H1 (cell line): ENCODE results near the gene GALT. TPM values are rescaled to one million over a fixed set of nuclear protein-coding genes. Genes with fewer than 3 reads are reported as not detected.

Source experiments
- CTCF ChIA-PET: fragments of 300-600 bp; sonication (Branson Sonifier 250); formaldehyde crosslinking; loops from one replicate; lab custom pipeline; 2021; ENCODE audit not compliant: partially characterized antibody; lab: Charles Lee
- POLR2A ChIA-PET: fragments of 300-600 bp; sonication (Branson Sonifier 250); formaldehyde crosslinking; loops from one replicate; lab custom pipeline; 2021; ENCODE audit warnings: inconsistent platforms; ENCODE audit not compliant: partially characterized antibody; lab: Charles Lee
- DNase-seq, 2 experiments: peaks; one replicate each; pipeline versions ENCODE4 v3.0.0 to v3.0.0-alpha.2; 2010 to 2022; ENCODE audit warnings: low spot score in 2 of 2, low read depth in 1 of 2, mixed read lengths in 1 of 2
- FAIRE-seq: peaks from 2 replicates; lab custom pipeline; 2011; peaks lifted over from hg19 to GRCh38; lab: Jason Lieb, UNC
- H2AFZ ChIP-seq: 2 replicates; pipeline ENCODE4 v1.8.1; 2012; ENCODE audit warnings: low read length, inconsistent platforms
- H2AK5ac ChIP-seq: 2 replicates; pipeline ENCODE4 v1.6.1; 2013; ENCODE audit warnings: low read depth, low read length
- H2BK120ac ChIP-seq: replicated peaks from 2 replicates; pipeline ENCODE3; 2013; ENCODE audit warnings: low read depth, low read length, inconsistent platforms
- H2BK12ac ChIP-seq: 2 replicates; pipeline ENCODE4 v1.6.1; 2013; ENCODE audit warnings: low read depth, low read length
- H2BK15ac ChIP-seq: 2 replicates; pipeline ENCODE4 v1.6.1; 2013; ENCODE audit warnings: low read length
- H2BK20ac ChIP-seq: 2 replicates; pipeline ENCODE4 v1.6.1; 2013; ENCODE audit warnings: low read length
- H2BK5ac ChIP-seq: 2 replicates; pipeline ENCODE4 v1.6.1; 2013; ENCODE audit warnings: low read depth, low read length
- H3K14ac ChIP-seq: 2 replicates; pipeline ENCODE4 v1.6.1; 2013; ENCODE audit warnings: inconsistent platforms; ENCODE audit not compliant: insufficient read length
- H3K18ac ChIP-seq: 2 replicates; pipeline ENCODE4 v1.6.1; 2013; ENCODE audit warnings: low read length; ENCODE audit errors: extremely low read depth
- H3K23ac ChIP-seq: 2 replicates; pipeline ENCODE4 v1.6.1; 2013; ENCODE audit warnings: inconsistent platforms; ENCODE audit not compliant: insufficient read length
- H3K23me2 ChIP-seq: 2 replicates; pipeline ENCODE4 v1.6.1; 2013; ENCODE audit warnings: low read depth, low read length
- H3K27ac ChIP-seq: 2 replicates; pipeline ENCODE4 v1.6.1; 2011; ENCODE audit warnings: low read depth, low read length, inconsistent platforms
- H3K27me3 ChIP-seq, 4 experiments: replicated peaks in 1 of 4; 1 replicate in 1 of 4; 2 replicates in 3 of 4; pipeline versions ENCODE4 v1.6.1 to v1.8.1; 2011 to 2013; ENCODE audit warnings: low read length in 3 of 4, mild to moderate bottlenecking in 3 of 4, inconsistent platforms in 2 of 4, mixed read lengths in 2 of 4, moderate library complexity in 1 of 4; ENCODE audit not compliant: control insufficient read depth in 3 of 4, insufficient read depth in 3 of 4; ENCODE audit errors: extremely low read depth in 1 of 4
- H3K36me3 ChIP-seq, 4 experiments: 2 replicates each; pipeline versions ENCODE4 v1.6.1 to v1.8.1; 2011 to 2013; ENCODE audit warnings: mild to moderate bottlenecking in 4 of 4, low read length in 3 of 4, moderate library complexity in 2 of 4, control low read depth in 1 of 4, inconsistent platforms in 1 of 4; ENCODE audit not compliant: insufficient read depth in 4 of 4, control insufficient read depth in 2 of 4
- H3K4ac ChIP-seq: replicated peaks from 2 replicates; pipeline ENCODE3; 2013; ENCODE audit warnings: low read length, low read depth, mixed read lengths, inconsistent platforms; ENCODE audit not compliant: insufficient read length
- H3K4me1 ChIP-seq, 4 experiments: replicated peaks in 1 of 4; 1 replicate in 1 of 4; 2 replicates in 3 of 4; pipeline versions ENCODE4 v1.6.1 to v1.8.1; 2011 to 2013; ENCODE audit warnings: low read length in 3 of 4, inconsistent platforms in 2 of 4, mixed read lengths in 1 of 4; ENCODE audit not compliant: insufficient read depth in 4 of 4, control insufficient read depth in 3 of 4
- H3K4me2 ChIP-seq, 2 experiments: 2 replicates each; pipeline versions ENCODE4 v1.6.1 to v1.8.1; 2011 to 2013; ENCODE audit warnings: low read depth in 2 of 2, low read length in 2 of 2, control low read depth in 1 of 2, inconsistent platforms in 1 of 2, mild to moderate bottlenecking in 1 of 2; ENCODE audit not compliant: insufficient read depth in 1 of 2
- H3K4me3 ChIP-seq, 4 experiments: fragments of 200-600, 300-600 bp in 1 of 4; sonication (generic), shearing (Covaris generic), sonication (Bioruptor Twin) in 1 of 4; 2 replicates each; pipeline versions ENCODE4 v1.5.1 to v1.8.1; 2011 to 2016; ENCODE audit warnings: low read length in 4 of 4, low read depth in 3 of 4, control low read depth in 2 of 4, inconsistent platforms in 2 of 4, mild to moderate bottlenecking in 2 of 4, mixed read lengths in 1 of 4, moderate library complexity in 1 of 4; ENCODE audit not compliant: insufficient read depth in 2 of 4; ENCODE audit errors: extremely low read depth in 1 of 4
- H3K56ac ChIP-seq: replicated peaks from 2 replicates; pipeline ENCODE3; 2013; ENCODE audit warnings: low read depth, mild to moderate bottlenecking, mixed read lengths, low read length, inconsistent platforms; ENCODE audit not compliant: insufficient read length
- H3K79me1 ChIP-seq: 2 replicates; pipeline ENCODE4 v1.6.1; 2013; ENCODE audit warnings: low read depth, low read length, control low read depth
- H3K79me2 ChIP-seq, 2 experiments: 2 replicates each; pipeline versions ENCODE4 v1.6.1 to v1.8.1; 2012 to 2013; ENCODE audit warnings: low read length in 2 of 2, mild to moderate bottlenecking in 2 of 2, inconsistent platforms in 1 of 2; ENCODE audit not compliant: insufficient read depth in 2 of 2, control insufficient read depth in 1 of 2
- H3K9ac ChIP-seq, 4 experiments: replicated peaks in 1 of 4; 1 replicate in 1 of 4; 2 replicates in 3 of 4; pipeline versions ENCODE4 v1.6.1 to v1.8.1; 2011 to 2013; ENCODE audit warnings: low read depth in 3 of 4, low read length in 3 of 4, control low read depth in 2 of 4, mild to moderate bottlenecking in 2 of 4, moderate library complexity in 2 of 4, inconsistent platforms in 1 of 4; ENCODE audit errors: extremely low read depth in 1 of 4
- H3K9me3 ChIP-seq, 2 experiments: 2 replicates each; pipeline versions ENCODE4 v1.6.1 to v1.8.1; 2012 to 2013; ENCODE audit warnings: mild to moderate bottlenecking in 2 of 2, moderate library complexity in 2 of 2, control low read depth in 1 of 2, inconsistent platforms in 1 of 2, low read depth in 1 of 2, low read length in 1 of 2, mixed read lengths in 1 of 2; ENCODE audit not compliant: insufficient read depth in 2 of 2
- H4K20me1 ChIP-seq, 2 experiments: replicated peaks in 1 of 2; 2 replicates each; pipeline versions ENCODE3 to v1.8.1; 2011 to 2013; ENCODE audit warnings: inconsistent platforms in 2 of 2, low read length in 2 of 2, mild to moderate bottlenecking in 1 of 2; ENCODE audit not compliant: insufficient read depth in 2 of 2, control insufficient read depth in 1 of 2
- H4K5ac ChIP-seq: 2 replicates; pipeline ENCODE4 v1.6.1; 2013; ENCODE audit warnings: low read length, low read depth, mixed read lengths, inconsistent platforms; ENCODE audit not compliant: insufficient read length
- H4K8ac ChIP-seq: 2 replicates; pipeline ENCODE4 v1.8.0; 2013; ENCODE audit warnings: mild to moderate bottlenecking, moderate library complexity, low read length, inconsistent platforms; ENCODE audit not compliant: insufficient read depth; ENCODE audit errors: extremely low read depth
- H4K91ac ChIP-seq: replicated peaks from 2 replicates; pipeline ENCODE3; 2013; ENCODE audit warnings: low read length, mixed read lengths, inconsistent platforms; ENCODE audit not compliant: insufficient read length
- BCL11A ChIP-seq, 2 experiments: IDR thresholded peaks; one replicate each; pipeline ENCODE4 v1.6.1; 2011; ENCODE audit warnings: low read depth in 2 of 2, low read length in 2 of 2, mild to moderate bottlenecking in 2 of 2
- CEBPB ChIP-seq: IDR thresholded peaks from 2 replicates; pipeline ENCODE4 v1.6.1; 2012; ENCODE audit warnings: low read depth, low read length
- CREB1 ChIP-seq: IDR thresholded peaks from 2 replicates; pipeline ENCODE4 v1.6.1; 2012; ENCODE audit warnings: inconsistent platforms
- EZH2 ChIP-seq: fragments of 200-600 bp; sonication (generic); IDR thresholded peaks from 2 replicates; pipeline ENCODE4 v1.7.1; 2012; ENCODE audit warnings: low read depth, mild to moderate bottlenecking, moderate library complexity, low read length, inconsistent platforms; ENCODE audit not compliant: severe bottlenecking
- POLR2A ChIP-seq, 2 experiments: IDR thresholded peaks; 1 replicate in 1 of 2; 2 replicates in 1 of 2; pipeline ENCODE4 v1.6.1; 2011; ENCODE audit warnings: low read depth in 2 of 2, low read length in 2 of 2, mild to moderate bottlenecking in 2 of 2; ENCODE audit errors: control extremely low read depth in 1 of 2
- RAD21 ChIP-seq, 2 experiments: IDR thresholded peaks in 1 of 2; conservative IDR thresholded peaks in 1 of 2; 2 replicates each; pipeline ENCODE4 v1.6.1; 2011; ENCODE audit warnings: low read depth in 2 of 2, low read length in 2 of 2, improper control_type of control experiment in 1 of 2, inconsistent platforms in 1 of 2, mild to moderate bottlenecking in 1 of 2, moderate library complexity in 1 of 2
- RXRA ChIP-seq: IDR thresholded peaks from 2 replicates; pipeline ENCODE4 v1.6.1; 2011; ENCODE audit warnings: low read depth, mild to moderate bottlenecking, low read length, moderate library complexity; ENCODE audit not compliant: insufficient read depth
- WGBS, 2 experiments: shearing (Covaris generic) in 1 of 2; methylation state at CpG; one replicate each; pipeline versions ENCODE4 v1.1.6 to v1.1.7; 2013 to 2015; ENCODE audit warnings: low lambda C conversion rate in 2 of 2, mixed read lengths in 2 of 2, inconsistent platforms in 1 of 2, low coverage in 1 of 2, missing lambda C conversion rate in 1 of 2; ENCODE audit not compliant: insufficient replicate concordance in 2 of 2, insufficient coverage in 1 of 2, insufficient read length in 1 of 2; ENCODE audit errors: extremely low coverage in 1 of 2, missing lambda C conversion rate in 1 of 2; 5-methylcytosine and 5-hydroxymethylcytosine counted together
- polyA plus RNA-seq, 7 experiments: library from polyadenylated mRNA; depleted of rRNA in 3 of 7; stranded (reverse) in 5 of 7; unstranded in 2 of 7; fragments of >200 nt in 5 of 7; fragments of 200-250 nt in 2 of 7; gene quantifications; 1 replicate in 5 of 7; 2 replicates in 1 of 7; 4 replicates in 1 of 7; pipeline versions ENCODE4 v1.2.1 to v1.2.3, GENCODE V29; 2011 to 2013; ENCODE audit warnings: missing spikeins in 2 of 7, mixed read lengths in 2 of 7
- total RNA-seq: library from RNA; stranded (reverse); fragmentation: NEBNext Ultra II Directional; extraction: Animal tissue kit (Norgen Biotek cat#: 25700); gene quantifications from 2 replicates; pipeline ENCODE4 v1.2.1, GENCODE V29; 2021

GALT gene
- total and polyA plus RNA-seq, 2 of the 8 experiments (the other 6 are each of a cell fraction or from before 2014, with no cell fraction given): 21.9 to 50.6 TPM

DNA sequence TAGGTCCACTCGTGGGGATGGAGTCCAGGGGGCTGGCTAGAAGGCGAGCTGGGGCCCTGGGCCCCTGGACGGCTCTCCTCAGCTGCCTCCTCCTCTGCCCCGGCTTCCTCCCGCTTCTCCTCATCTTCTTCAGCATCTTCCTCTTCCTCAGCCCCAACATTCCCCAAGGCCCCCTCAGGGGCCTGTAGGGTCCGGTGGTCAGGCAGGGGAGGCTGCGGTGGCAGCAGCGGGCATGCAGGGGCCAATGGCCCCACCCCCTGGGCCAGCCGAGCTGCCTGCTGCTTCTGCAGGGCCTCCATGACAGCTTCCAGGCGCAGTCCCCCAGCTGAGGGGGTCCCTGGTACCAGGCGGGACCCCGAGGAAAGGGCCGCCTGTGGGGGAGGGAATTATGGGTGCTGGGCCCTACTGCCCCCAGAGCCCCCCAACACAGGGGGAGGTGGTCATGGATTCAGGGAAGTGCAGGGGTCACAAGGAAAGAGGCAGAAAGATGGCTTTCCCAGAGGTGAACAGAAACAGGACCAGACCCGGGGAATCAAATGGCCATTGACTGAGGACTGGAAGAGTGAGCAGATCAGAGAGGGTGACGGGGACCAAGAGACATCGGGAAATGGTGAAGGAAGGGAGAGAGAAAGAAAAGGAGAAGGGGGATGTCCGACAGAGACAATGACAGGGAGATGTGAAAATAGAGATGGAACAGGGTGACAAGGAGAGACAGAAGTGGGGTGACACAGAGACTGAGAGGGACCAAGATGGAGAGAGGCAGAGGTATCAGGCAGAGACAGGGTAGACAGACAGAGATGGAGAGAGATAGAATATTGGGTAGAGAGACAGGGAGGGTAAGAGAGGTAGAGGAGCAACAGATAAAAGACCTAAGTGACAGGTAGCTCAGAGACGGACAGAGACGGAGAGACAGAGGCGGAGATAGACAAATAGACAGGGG is 18.5 kb upstream of the GALT start:
- no peak overlapping the region for H4K91ac ChIP-seq
- H3K4ac ChIP-seq: no peak overlapping the region
- H3K4me1 ChIP-seq: peaks cover 0 to 16% (median 6%) of the 10 kb centered on the region in 4 experiments; a peak in 6 of 7 replicates
- DNase-seq (no peak), FAIRE-seq (no peak)
- H3K14ac ChIP-seq: no peak overlapping the region
- peak overlapping the region; percentile 9 to 59 (median 40) for H3K4me3 ChIP-seq
- H3K36me3 ChIP-seq: no peaks in the 10 kb centered on the region; a peak in 1 of 8 replicates
- peaks cover 62 to 84% (median 82%) of the 10 kb centered on the region in 4 experiments for H3K27me3 ChIP-seq
- no peak overlapping the region for H2BK20ac ChIP-seq
- no peak overlapping the region for H3K56ac ChIP-seq
- no peak overlapping the region for H2BK120ac ChIP-seq
- TF ChIP-seq EZH2: no peak
- TF ChIP-seq RXRA: no peak
- TF ChIP-seq POLR2A (IDR thresholded peaks at IDR 0.05; ENCODE audit: control extremely low read depth in 1 of 2, low read depth in 2 of 2, low read length in 2 of 2): no peak
- no peak for TF ChIP-seq CEBPB
- no peak for TF ChIP-seq BCL11A (IDR thresholded peaks at IDR 0.05; ENCODE audit: low read depth in 2 of 2, low read length in 2 of 2)
- TF ChIP-seq RAD21 (IDR thresholded peaks at IDR 0.05 in 1 of 2, conservative IDR thresholded peaks at IDR 0.05 in 1 of 2; ENCODE audit: low read depth in 2 of 2, low read length in 2 of 2): no peak
- TF ChIP-seq CREB1: no peak
- CTCF ChIA-PET: interaction anchor here (1.1 to 18.5 kb wide), 3 partner anchors 10 to 197 kb away, joined by 3 to 401 read pairs (median 3); partner anchors contain the start of genes RPP25L and SIGMAR1
- H3K79me2 ChIP-seq: no peaks in the 10 kb centered on the region
- POLR2A ChIA-PET: interaction anchor here (0.6 to 11.3 kb wide), 6 partner anchors 10 to 50 kb away, joined by 3 to 127 read pairs (median 3); partner anchors contain the start of genes GALT, IL11RA and RPP25L
- H2BK5ac ChIP-seq: no peak overlapping the region
- no peak overlapping the region for H3K18ac ChIP-seq
- no peak overlapping the region for H3K9ac ChIP-seq
- peak overlapping the region; percentile 62 to 87 for H3K4me2 ChIP-seq
- H2AK5ac ChIP-seq: no peak overlapping the region
- H2BK15ac ChIP-seq: no peak overlapping the region
- no peak overlapping the region for H3K23ac ChIP-seq
- H2AFZ ChIP-seq: 0 out of 2 replicates have a peak overlapping the region, but pooled peaks have one; percentile 20
- H2BK12ac ChIP-seq: no peak overlapping the region
- no peaks in the 10 kb centered on the region for H3K79me1 ChIP-seq
- H4K8ac ChIP-seq: no peak overlapping the region
- H4K20me1 ChIP-seq: peaks cover 0 to 5% of the 10 kb centered on the region in 2 experiments
- peaks cover 9% of the 10 kb centered on the region for H3K23me2 ChIP-seq
- no peaks in the 10 kb centered on the region for H3K9me3 ChIP-seq
- no peak overlapping the region for H4K5ac ChIP-seq
- 55% methylated on average over 18 of the region's 20 CpGs; no CpG with 5 or more reads in 1 of the 2 experiments for WGBS, 2 experiments
- H3K27ac ChIP-seq: no peak overlapping the region
